GM06990 (cell line): ENCODE data around the gene CCDC89.

Experiments
- DNase-seq: peaks from one replicate; pipeline ENCODE4 v3.0.0-alpha.2; 2011; ENCODE audit not compliant: insufficient read length; ENCODE audit errors: extremely low read depth
- H3K27me3 ChIP-seq: replicated peaks from 2 replicates; pipeline ENCODE4 v1.6.0; 2011; ENCODE audit warnings: low read length; ENCODE audit not compliant: control insufficient read depth, insufficient read depth
- H3K36me3 ChIP-seq: 2 replicates; pipeline ENCODE4 v1.5.1; 2011; ENCODE audit warnings: low read length; ENCODE audit not compliant: control insufficient read depth, insufficient read depth
- H3K4me3 ChIP-seq: replicated peaks from 2 replicates; pipeline ENCODE4 v1.5.1; 2011; ENCODE audit warnings: low read depth, mild to moderate bottlenecking, control low read depth, low read length
- CTCF ChIP-seq: IDR thresholded peaks from 2 replicates; pipeline ENCODE4 v1.5.1; 2011; ENCODE audit warnings: low read length, control low read depth, mild to moderate bottlenecking, inconsistent platforms; ENCODE audit not compliant: insufficient read depth, poor library complexity, severe bottlenecking

CCDC89 gene

GRCh38 chr11:85712953-85713352 lies 27.0 kb upstream of the CCDC89 start:
- Histone ChIP-seq H3K27me3 (no peaks in the 10 kb centered on the region), H3K4me3 (no peak overlapping the region), H3K36me3 (no peaks in the 10 kb centered on the region)
- DNase-seq: no peak
- TF ChIP-seq CTCF: no peak

- H3K4me3 ChIP-seq: no peak overlapping the region
- no peaks in the 10 kb centered on the region for H3K36me3 ChIP-seq
- DNase-seq: no peak
- no peaks in the 10 kb centered on the region for H3K27me3 ChIP-seq
- TF ChIP-seq CTCF: no peak
Observed at GRCh38 chr11:85710917-85711316, 24.9 kb upstream of the CCDC89 start.

GRCh38 chr11:85709941-85710702 lies 24.1 kb upstream of the CCDC89 start:
- Histone ChIP-seq H3K4me3 (no peak overlapping the region), H3K36me3 (no peaks in the 10 kb centered on the region), H3K27me3 (no peaks in the 10 kb centered on the region)
- no peak for DNase-seq
- no peak for TF ChIP-seq CTCF

- Histone ChIP-seq H3K4me3 (no peak overlapping the region), H3K36me3 (no peaks in the 10 kb centered on the region), H3K27me3 (no peaks in the 10 kb centered on the region)
- TF ChIP-seq CTCF: no peak
- no peak for DNase-seq
Observed at GRCh38 chr11:85705800-85706199, 19.8 kb upstream of the CCDC89 start.

GRCh38 chr11:85704967-85705366 lies 19.0 kb upstream of the CCDC89 start:
- H3K27me3 ChIP-seq: no peaks in the 10 kb centered on the region
- no peaks in the 10 kb centered on the region for H3K36me3 ChIP-seq
- DNase-seq: no peak
- no peak overlapping the region for H3K4me3 ChIP-seq
- no peak for TF ChIP-seq CTCF
